ENCODE results near the gene FBXO9. TPM values are rescaled to one million over a fixed set of nuclear protein-coding genes. Genes with fewer than 3 reads are reported as not detected.

The FBXO9 gene
- total RNA-seq, 4 donors from 2014 or later, result 22.5 to 45.0 (median 28.3) TPM

DNA sequence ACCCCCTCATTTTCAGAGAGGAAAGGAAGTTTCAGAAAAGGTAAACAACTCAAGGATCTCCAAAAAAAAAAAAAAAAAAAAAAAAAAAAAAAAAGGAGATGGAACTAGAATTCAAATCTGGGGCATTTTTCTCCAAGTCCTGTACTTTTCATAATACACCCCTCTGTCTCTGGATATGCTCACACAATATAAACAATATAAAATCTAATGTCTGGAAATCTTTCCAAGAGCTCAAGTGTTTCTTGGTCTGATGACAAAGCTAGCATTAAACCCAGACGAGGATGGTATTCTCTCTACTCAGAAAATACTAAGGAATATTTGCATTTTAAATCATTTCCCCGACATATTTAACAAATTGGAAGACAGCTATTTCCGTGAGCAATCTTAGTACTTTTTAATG lies 77.6 kb downstream of the FBXO9 start:
- no peak for TF ChIP-seq POLR2A (IDR thresholded peaks at IDR 0.05)
- TF ChIP-seq, protein P1, sequence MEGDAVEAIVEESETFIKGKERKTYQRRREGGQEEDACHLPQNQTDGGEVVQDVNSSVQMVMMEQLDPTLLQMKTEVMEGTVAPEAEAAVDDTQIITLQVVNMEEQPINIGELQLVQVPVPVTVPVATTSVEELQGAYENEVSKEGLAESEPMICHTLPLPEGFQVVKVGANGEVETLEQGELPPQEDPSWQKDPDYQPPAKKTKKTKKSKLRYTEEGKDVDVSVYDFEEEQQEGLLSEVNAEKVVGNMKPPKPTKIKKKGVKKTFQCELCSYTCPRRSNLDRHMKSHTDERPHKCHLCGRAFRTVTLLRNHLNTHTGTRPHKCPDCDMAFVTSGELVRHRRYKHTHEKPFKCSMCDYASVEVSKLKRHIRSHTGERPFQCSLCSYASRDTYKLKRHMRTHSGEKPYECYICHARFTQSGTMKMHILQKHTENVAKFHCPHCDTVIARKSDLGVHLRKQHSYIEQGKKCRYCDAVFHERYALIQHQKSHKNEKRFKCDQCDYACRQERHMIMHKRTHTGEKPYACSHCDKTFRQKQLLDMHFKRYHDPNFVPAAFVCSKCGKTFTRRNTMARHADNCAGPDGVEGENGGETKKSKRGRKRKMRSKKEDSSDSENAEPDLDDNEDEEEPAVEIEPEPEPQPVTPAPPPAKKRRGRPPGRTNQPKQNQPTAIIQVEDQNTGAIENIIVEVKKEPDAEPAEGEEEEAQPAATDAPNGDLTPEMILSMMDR (IDR thresholded peaks at IDR 0.05), result no peak
- DNase-seq (ENCODE audit: low spot score in 2 of 2), result no peak
- WGBS, 2 donors, result 65 to 70% methylated on average over 3 of the region's 3 CpGs
- H3K4me3 ChIP-seq (ENCODE audit: low read depth, poor library complexity, severe bottlenecking), result no peak overlapping the region
- intact Hi-C loops (cut with DNase I; ENCODE audit: low total_unique reads), result no loop called here

GRCh38 chr6:53143710-53144109 lies 78.5 kb downstream of the FBXO9 start:
- 46 to 63% methylated on average over 3 of the region's 3 CpGs for WGBS, 2 donors
- DNase-seq (ENCODE audit: low spot score in 2 of 2), result no peak
- TF ChIP-seq, protein P1 (IDR thresholded peaks at IDR 0.05), result no peak
- TF ChIP-seq POLR2A (IDR thresholded peaks at IDR 0.05), result no peak
- intact Hi-C loops (cut with DNase I; ENCODE audit: low total_unique reads), result no loop called here
- H3K4me3 ChIP-seq (ENCODE audit: low read depth, poor library complexity, severe bottlenecking), result no peak overlapping the region

- no peak for TF ChIP-seq POLR2A (IDR thresholded peaks at IDR 0.05)
- TF ChIP-seq, protein P1 (IDR thresholded peaks at IDR 0.05), result no peak
- WGBS, 2 donors, result 74 to 93% methylated on average over 2 of the region's 2 CpGs
- DNase-seq (ENCODE audit: low spot score in 2 of 2), result no peak
- H3K4me3 ChIP-seq (ENCODE audit: low read depth, poor library complexity, severe bottlenecking), result no peak overlapping the region
- intact Hi-C loops (cut with DNase I; ENCODE audit: low total_unique reads), result no loop called here
Measured at GRCh38 chr6:53144802-53145201, 79.6 kb downstream of the FBXO9 start.

- no peak for DNase-seq (ENCODE audit: low spot score in 2 of 2)
- 81 to 84% methylated on average over 5 of the region's 5 CpGs for WGBS, 2 donors
- H3K4me3 ChIP-seq (ENCODE audit: low read depth, poor library complexity, severe bottlenecking), result no peak within 1 kb of the TSS
- TF ChIP-seq POLR2A (IDR thresholded peaks at IDR 0.05), result no peak
- intact Hi-C loops (cut with DNase I; ENCODE audit: low total_unique reads), result no loop called here
Measured at GRCh38 chr6:53148684-53149083, 83.5 kb downstream of the FBXO9 start, which contains the start of gene GCM1. Gene GCM1 (minus strand): TSS chr6:53148841. CDS start chr6:53145632, 3,209 bp downstream.

Other genes with a start within 250 kb of the FBXO9 start
- not detected for gene GSTA5, start 224.6 kb upstream of the FBXO9 start, total RNA-seq
- gene GSTA3, start 155.7 kb upstream of the FBXO9 start, total RNA-seq, result 10 to 100 TPM; 13.3 to 17.8 (median 16.0) TPM
- gene GSTA4, start 70.1 kb upstream of the FBXO9 start, total RNA-seq, result 100 to 1,000 TPM; 114 to 148 (median 117) TPM
- 10 to 100 TPM; 13.1 to 22.5 (median 17.4) TPM for gene CILK1, start 3.6 kb upstream of the FBXO9 start, total RNA-seq
- gene GCM1, start 83.4 kb downstream of the FBXO9 start, total RNA-seq, result not detected